SU-DHL-6 (cell line): ENCODE data around the gene MEI1.

ENCODE experiments used
- EZH2phosphoT487 ChIP-seq: fragments of 200-600 bp; sonication (generic), shearing (Covaris generic); conservative IDR thresholded peaks from 2 replicates; pipeline ENCODE4 v1.6.1; 2018; ENCODE audit warnings: mild to moderate bottlenecking, antibody characterized with exemption, low read length, moderate library complexity, mixed read lengths
- TF ChIP-seq, protein P1 (sequence below): fragments of 200-600 bp; sonication (generic); IDR thresholded peaks from one replicate; pipeline ENCODE4 v1.5.1; 2017; ENCODE audit warnings: antibody characterized with exemption, mild to moderate bottlenecking, low read length, moderate library complexity; ENCODE audit not compliant: insufficient read depth, poor library complexity, severe bottlenecking

DNA sequence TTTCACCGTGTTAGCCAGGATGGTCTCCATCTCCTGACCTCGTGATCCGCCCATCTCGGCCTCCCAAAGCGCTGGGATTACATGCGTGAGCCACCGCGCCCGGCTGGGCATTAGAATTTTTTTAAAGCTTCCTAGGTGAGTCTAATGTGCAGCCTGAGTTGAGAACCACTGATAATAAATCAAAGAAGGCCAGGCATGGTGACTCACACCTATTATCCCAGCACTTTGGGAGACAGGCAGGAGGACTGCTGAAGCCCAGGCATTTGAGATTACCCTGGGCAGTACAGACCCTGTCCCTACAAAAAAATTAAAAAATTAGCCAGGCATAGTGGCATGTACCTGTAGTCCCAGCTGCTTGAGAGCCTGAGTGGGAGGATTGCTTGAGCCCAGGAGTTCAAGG, 13.7 kb downstream of the MEI1 start:
- TF ChIP-seq, protein P1, sequence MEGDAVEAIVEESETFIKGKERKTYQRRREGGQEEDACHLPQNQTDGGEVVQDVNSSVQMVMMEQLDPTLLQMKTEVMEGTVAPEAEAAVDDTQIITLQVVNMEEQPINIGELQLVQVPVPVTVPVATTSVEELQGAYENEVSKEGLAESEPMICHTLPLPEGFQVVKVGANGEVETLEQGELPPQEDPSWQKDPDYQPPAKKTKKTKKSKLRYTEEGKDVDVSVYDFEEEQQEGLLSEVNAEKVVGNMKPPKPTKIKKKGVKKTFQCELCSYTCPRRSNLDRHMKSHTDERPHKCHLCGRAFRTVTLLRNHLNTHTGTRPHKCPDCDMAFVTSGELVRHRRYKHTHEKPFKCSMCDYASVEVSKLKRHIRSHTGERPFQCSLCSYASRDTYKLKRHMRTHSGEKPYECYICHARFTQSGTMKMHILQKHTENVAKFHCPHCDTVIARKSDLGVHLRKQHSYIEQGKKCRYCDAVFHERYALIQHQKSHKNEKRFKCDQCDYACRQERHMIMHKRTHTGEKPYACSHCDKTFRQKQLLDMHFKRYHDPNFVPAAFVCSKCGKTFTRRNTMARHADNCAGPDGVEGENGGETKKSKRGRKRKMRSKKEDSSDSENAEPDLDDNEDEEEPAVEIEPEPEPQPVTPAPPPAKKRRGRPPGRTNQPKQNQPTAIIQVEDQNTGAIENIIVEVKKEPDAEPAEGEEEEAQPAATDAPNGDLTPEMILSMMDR: no peak
- TF ChIP-seq EZH2phosphoT487: no peak
